ENCODE measurements around the gene SLC7A1.

GRCh38 chr13:29514720-29515310 lies 80.7 kb downstream of the SLC7A1 start:
- TF ChIP-seq LEF1 (IDR thresholded peaks at IDR 0.05; ENCODE audit: borderline replicate concordance) (no peak), TARDBP (IDR thresholded peaks at IDR 0.05) (no peak)
